Urinary bladder (tissue), 4 donors: ENCODE results near the gene SYNJ2BP. TPM values are rescaled to one million over a fixed set of nuclear protein-coding genes. Genes with fewer than 3 reads are reported as not detected.
"Not testable (repeated sequence)": the region's sequence is repeated elsewhere in the genome, so short reads cannot be mapped to it uniquely, and the experiment has no call there.

Experiments
- DNase-seq: peaks from one replicate; pipeline ENCODE4 v3.0.0-alpha.2; 2015; ENCODE audit errors: extremely low spot score
- H3K27ac ChIP-seq: one replicate; pipeline ENCODE4 v1.5.1; 2013; ENCODE audit warnings: low read depth, mild to moderate bottlenecking, moderate library complexity
- H3K36me3 ChIP-seq: one replicate; pipeline ENCODE4 v1.6.1; 2013; ENCODE audit warnings: mild to moderate bottlenecking, moderate library complexity; ENCODE audit not compliant: insufficient read depth
- H3K4me1 ChIP-seq: one replicate; pipeline ENCODE4 v1.6.1; 2013; ENCODE audit warnings: mild to moderate bottlenecking, moderate library complexity; ENCODE audit not compliant: insufficient read depth
- H3K4me3 ChIP-seq: one replicate; pipeline ENCODE4 v1.5.1; 2013; ENCODE audit warnings: low read depth, low read length
- WGBS: extraction: QIAGEN DNeasy Blood & Tissue Kit; methylation state at CpG from one replicate; pipeline ENCODE4 v1.1.7; 2013; 5-methylcytosine and 5-hydroxymethylcytosine counted together
- polyA plus RNA-seq: library from polyadenylated mRNA; stranded (reverse); fragments of 200-250 nt; gene quantifications from one replicate; pipeline ENCODE4 v1.2.3, GENCODE V29; 2013
- total RNA-seq: library from RNA; depleted of rRNA; stranded (reverse); fragments of >200 nt; gene quantifications from one replicate; pipeline ENCODE4 v1.2.3, GENCODE V29; 2014
- donor health status: healthy with polysubstance abuse.
- donor health status: healthy.

The SYNJ2BP gene
- 45.9 TPM for total RNA-seq
- 18.3 TPM for polyA plus RNA-seq

DNA sequence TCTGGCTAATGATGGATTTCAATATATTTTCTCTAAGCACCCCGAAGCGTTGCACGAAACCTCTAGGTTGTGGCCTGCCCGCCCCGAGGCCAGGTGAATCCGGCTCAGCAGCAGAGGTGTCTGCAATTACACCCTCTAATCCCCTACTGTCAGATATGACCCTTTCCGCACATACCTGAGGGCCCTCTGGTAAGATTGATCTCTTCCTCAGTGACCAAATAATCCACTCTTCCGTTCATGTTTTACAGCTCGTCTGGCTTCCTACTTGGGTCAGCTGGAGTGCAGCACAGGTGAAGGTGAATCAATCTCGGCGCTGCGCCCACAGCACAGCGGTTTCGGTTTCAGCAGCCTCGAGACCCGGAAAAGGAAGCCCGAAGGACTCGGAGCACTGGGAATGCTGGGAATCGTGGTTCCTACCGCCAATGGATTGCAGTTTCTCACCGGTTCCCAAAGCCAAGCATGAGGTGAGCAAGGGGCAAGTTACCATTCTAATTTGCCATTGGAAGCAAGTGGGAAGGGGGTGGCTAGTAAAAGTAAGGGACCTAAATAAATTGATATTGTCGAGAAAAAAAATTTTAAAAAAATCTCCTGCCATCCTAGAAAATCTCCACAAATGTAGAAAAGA, at the start of gene SYNJ2BP:
Gene SYNJ2BP (minus strand): TSS at position 366 of the 625 bp plus-strand sequence. CDS start 127 bp downstream, at position 239.
- Histone ChIP-seq H3K4me1 (no peaks in the 10 kb centered on the region), H3K36me3 (no peaks in the 10 kb centered on the region), H3K4me3 (peak within 1 kb of the TSS; percentile 95), H3K27ac (peak within 1 kb of the TSS; percentile 56)
- WGBS = under 1% methylated on average over 22 of the region's 22 CpGs
- DNase-seq = peak; percentile 46

GRCh38 chr14:70454731-70455130, 37.8 kb upstream of the SYNJ2BP start:
- WGBS = 59% methylated on average over 1 of the region's 1 CpG
- Histone ChIP-seq H3K4me1 (no peaks in the 10 kb centered on the region), H3K4me3 (no peak overlapping the region), H3K27ac (no peak overlapping the region), H3K36me3 (no peaks in the 10 kb centered on the region)
- no peak for DNase-seq

GRCh38 chr14:70451874-70452273, 35.0 kb upstream of the SYNJ2BP start, which contains the start of gene ADAM21:
Gene ADAM21 (plus strand): TSS chr14:70452174. CDS start chr14:70457500, 5,326 bp downstream.
- 93% methylated on average over 1 of the region's 1 CpG for WGBS
- no peak within 1 kb of the TSS for H3K27ac ChIP-seq
- H3K4me3 ChIP-seq = no peak within 1 kb of the TSS
- no peaks in the 10 kb centered on the region for H3K4me1 ChIP-seq
- no peak for DNase-seq
- no peaks in the 10 kb centered on the region for H3K36me3 ChIP-seq

DNA sequence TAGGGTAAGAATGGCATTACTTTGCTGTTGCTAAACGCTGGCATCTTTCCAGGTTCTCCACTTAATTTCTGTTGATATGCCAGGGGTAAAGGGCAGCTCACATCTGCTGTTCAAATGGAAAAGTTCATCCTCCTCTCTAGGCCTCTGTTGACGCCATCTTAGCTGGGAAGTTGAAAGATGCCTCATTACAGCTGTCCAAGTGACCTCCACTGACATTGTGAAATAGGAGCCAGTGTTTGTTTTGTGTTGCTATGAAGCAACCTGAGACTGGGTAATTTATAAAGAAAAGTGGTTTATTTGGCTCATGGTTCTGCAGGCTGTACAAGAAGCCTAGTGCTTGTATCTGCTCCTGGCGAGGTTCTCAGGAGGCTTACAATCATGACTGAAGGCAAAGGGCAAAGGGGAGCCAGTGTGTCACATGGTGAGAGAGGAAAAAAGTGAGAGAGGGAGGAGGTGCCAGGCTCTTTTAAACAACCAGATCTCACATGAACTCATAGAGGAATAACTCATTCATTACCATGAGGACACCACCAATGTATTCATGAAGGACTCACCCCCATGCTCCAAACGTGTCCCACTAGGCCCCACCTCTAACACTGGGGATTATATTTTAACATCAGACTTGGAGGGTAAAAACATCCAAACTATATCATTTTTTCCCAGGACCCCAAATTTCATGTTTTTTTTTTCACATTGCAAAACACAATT, 31.9 kb upstream of the SYNJ2BP start:
- H3K4me3 ChIP-seq = no peak overlapping the region
- no peaks in the 10 kb centered on the region for H3K4me1 ChIP-seq
- no peak overlapping the region for H3K27ac ChIP-seq
- DNase-seq = peak; percentile 0
- H3K36me3 ChIP-seq = no peaks in the 10 kb centered on the region
- 81% methylated on average over 4 of the region's 4 CpGs for WGBS

DNA sequence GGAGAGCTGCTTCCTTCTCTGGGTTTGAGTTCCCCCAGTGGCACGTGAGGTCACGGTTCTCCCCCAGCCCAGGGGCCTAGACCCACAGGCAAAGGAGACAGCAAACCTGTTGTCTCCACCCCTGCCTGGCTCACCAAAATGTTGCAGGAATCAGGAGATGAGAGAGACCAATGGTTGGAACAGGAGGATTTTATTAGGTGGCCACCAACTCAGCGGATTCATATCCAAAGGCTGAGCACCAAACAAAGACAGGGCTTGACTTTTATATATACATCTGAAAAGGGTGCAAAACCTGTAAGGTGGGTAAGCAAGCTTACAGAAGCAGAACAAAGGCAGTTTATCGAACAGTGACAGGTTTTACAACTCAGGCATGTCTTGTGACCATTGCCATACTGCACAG, 25.9 kb upstream of the SYNJ2BP start:
- Histone ChIP-seq H3K27ac (no peak overlapping the region), H3K4me3 (no peak overlapping the region), H3K36me3 (no peaks in the 10 kb centered on the region), H3K4me1 (no peaks in the 10 kb centered on the region)
- 90% methylated on average over 4 of the region's 4 CpGs for WGBS
- no peak for DNase-seq

DNA sequence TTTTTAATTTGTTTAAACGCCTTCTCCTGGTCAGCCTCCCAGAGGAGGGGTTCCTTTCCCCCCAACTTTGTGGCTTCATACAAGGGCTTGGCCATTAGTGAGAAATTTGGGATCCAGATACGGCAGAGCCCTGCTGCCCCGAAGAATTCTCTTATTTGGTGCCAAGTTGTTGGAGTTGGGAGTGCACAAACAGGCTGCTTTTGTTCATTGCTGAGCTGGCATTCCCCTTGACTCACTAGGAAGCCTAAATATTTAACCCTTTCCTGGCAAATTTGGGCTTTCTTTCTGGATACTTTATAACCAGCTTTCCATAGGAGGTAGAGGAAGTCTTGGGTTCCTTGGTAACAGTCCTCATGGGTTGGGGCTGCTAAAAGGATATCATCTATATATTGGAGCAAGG, 24.8 kb upstream of the SYNJ2BP start:
- H3K4me3 ChIP-seq = no peak overlapping the region
- no peak for DNase-seq
- no peaks in the 10 kb centered on the region for H3K4me1 ChIP-seq
- no peak overlapping the region for H3K27ac ChIP-seq
- WGBS = 67% methylated on average over 3 of the region's 3 CpGs
- no peaks in the 10 kb centered on the region for H3K36me3 ChIP-seq

- Histone ChIP-seq H3K4me1 (no peaks in the 10 kb centered on the region), H3K27ac (no peak overlapping the region), H3K4me3 (no peak overlapping the region), H3K36me3 (no peaks in the 10 kb centered on the region)
- no peak for DNase-seq
- 48% methylated on average over 4 of the region's 4 CpGs for WGBS
Observed at GRCh38 chr14:70436867-70437266, 20.0 kb upstream of the SYNJ2BP start.

DNA sequence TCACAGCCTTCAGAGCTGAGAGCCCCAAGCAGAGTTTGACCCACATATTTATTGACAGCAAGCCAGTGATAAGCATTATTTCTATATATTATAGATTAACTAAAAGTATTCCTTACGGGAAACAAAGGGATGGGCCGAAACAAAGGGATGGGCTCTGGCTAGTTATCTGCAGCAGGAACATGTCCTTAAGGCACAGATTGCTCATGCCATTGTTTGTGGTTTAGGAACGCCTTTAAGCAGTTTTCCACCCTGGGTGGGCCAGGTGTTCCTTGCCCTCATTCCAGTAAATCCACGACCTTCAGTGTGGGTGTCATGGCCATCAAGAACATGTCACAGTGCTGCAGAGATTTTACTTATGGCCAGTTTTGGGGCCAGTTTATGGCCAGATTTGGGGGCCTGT, 9.7 kb upstream of the SYNJ2BP start:
- WGBS = 79% methylated on average over 4 of the region's 4 CpGs
- H3K4me3 ChIP-seq, DNase-seq, H3K4me1 ChIP-seq, H3K27ac ChIP-seq, H3K36me3 ChIP-seq: not testable (repeated sequence)

- no peak for DNase-seq
Observed at GRCh38 chr14:70425354-70425753, 8.5 kb upstream of the SYNJ2BP start.

DNA sequence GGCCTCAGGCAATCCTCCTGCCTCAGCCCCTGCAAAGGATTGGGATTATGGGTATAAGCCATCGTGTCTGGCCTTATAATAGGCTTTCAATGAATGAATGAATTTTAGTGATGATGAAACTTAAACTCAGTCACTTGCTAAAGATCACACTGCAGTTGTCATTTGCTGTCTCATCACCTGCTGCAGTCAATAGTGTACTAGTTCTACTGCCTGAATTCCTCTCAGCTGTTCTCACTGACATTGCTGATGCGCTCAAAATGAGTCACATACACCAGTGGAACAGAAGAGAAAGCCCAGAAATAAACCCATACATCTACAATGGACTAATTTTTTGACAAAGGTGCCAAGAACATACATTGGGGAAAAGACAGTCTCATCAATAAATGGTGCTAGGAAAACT, 5.6 kb upstream of the SYNJ2BP start:
- Histone ChIP-seq H3K27ac (no peak overlapping the region), H3K4me1 (no peaks in the 10 kb centered on the region), H3K4me3 (no peak overlapping the region), H3K36me3 (no peaks in the 10 kb centered on the region)
- WGBS = 88% methylated on average over 2 of the region's 2 CpGs
- DNase-seq = no peak

More at GRCh38 chr14:70425354-70425753, 8.5 kb upstream of the SYNJ2BP start:
- Histone ChIP-seq H3K36me3 (no peaks in the 10 kb centered on the region), H3K27ac (no peak overlapping the region), H3K4me3 (no peak overlapping the region), H3K4me1 (no peaks in the 10 kb centered on the region)
- 13% methylated on average over 1 of the region's 1 CpG for WGBS

GRCh38 chr14:70419270-70419931, 2.5 kb upstream of the SYNJ2BP start:
- H3K4me1 ChIP-seq, DNase-seq: not testable (repeated sequence)
- 61% methylated on average over 4 of the region's 4 CpGs for WGBS

DNA sequence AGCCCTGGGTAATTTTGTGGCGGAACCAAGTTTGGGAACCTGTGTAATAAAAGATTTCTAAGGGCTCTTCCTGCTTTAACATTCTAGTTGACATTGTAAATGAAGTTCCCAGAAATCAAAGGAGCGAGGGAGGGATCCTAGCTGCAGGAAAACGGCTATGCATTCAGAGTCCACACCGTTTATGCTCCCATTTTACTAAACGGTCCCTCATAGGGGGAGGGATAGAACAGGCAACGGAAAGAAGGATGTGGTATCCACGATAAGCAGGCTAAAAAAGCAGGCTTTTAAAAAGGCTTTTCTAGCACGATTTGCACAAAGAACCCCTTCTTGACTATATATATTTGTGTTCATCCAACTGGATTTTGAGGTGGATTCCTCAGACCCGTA, 559 bp downstream of the SYNJ2BP start:
- DNase-seq = no peak
- H3K27ac ChIP-seq = peak overlapping the region; percentile 56
- no peaks in the 10 kb centered on the region for H3K4me1 ChIP-seq
- H3K36me3 ChIP-seq = no peaks in the 10 kb centered on the region
- 6% methylated on average over 9 of the region's 9 CpGs for WGBS
- peak overlapping the region; percentile 95 for H3K4me3 ChIP-seq

More at GRCh38 chr14:70419270-70419931, 2.5 kb upstream of the SYNJ2BP start:
- H3K4me3 ChIP-seq, H3K27ac ChIP-seq, H3K36me3 ChIP-seq: not testable (repeated sequence)

DNA sequence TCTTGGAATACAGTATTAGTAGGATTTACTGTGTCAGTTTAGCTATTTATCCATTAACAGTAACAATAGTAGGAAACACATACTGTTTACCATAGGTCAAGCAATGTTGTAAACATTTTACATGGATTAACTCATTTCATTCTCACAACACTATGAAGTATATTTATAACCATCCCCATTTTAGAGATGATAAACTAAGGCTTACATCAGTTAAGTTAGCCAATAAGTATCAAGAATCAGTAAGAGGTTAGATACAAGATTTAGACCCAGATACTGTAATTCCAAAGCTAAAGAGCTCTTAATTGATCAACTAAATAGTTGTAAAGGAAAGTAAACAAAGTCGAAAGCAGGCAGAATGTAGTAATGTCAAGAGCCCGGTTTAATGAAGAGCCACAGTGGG, 1.1 kb downstream of the SYNJ2BP start:
- Histone ChIP-seq H3K4me3 (no peak overlapping the region), H3K27ac (no peak overlapping the region), H3K36me3 (no peaks in the 10 kb centered on the region), H3K4me1 (no peaks in the 10 kb centered on the region)
- no peak for DNase-seq
- WGBS = 30% methylated on average over 2 of the region's 2 CpGs

DNA sequence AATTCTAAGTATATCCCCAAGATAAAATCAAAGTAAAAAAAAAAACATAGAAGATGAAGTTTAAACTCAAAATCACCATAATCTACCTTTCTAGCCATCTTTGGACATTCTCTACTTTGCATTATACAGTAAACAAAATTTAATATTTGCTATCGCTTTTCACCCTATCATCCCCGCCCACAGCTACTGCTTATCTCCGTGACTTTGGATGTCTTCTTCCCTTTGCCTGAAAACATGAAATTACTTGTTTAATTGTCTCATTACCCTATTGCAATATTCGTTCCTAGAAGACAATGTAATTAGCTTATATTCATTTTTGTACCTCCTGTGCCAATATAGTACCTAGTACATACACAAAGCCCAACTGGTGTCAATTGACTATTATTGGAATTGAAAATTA, 9.3 kb downstream of the SYNJ2BP start:
- 93% methylated on average over 4 of the region's 4 CpGs for WGBS
- DNase-seq = no peak
- Histone ChIP-seq H3K36me3 (no peaks in the 10 kb centered on the region), H3K4me1 (no peaks in the 10 kb centered on the region), H3K27ac (no peak overlapping the region), H3K4me3 (no peak overlapping the region)
